ENCODE results near the gene KCNMB1.

DNA sequence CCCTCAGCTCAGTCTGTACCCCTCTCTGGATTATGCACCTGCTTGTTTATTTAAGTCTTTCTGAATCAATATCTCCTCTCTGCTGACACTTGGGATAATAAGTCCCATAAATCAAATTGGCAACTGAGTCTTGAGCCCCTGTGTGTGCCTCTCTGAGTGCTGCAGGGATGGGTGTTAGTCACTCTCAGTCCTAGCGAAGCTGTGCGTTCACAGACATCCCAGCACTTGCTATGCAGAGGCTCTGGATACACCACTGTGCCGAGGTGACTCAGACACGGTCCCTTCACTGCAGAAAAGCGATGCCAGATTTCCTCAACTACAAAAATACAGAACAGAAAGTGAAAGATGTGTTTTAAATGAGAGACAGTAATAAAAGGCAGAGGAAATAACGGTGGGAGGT, 4.1 kb upstream of the KCNMB1 start:
- TF ChIP-seq CTCF (IDR thresholded peaks at IDR 0.05) = no peak
- no peak for TF ChIP-seq EZH2 (IDR thresholded peaks at IDR 0.05; ENCODE audit: borderline replicate concordance, insufficient read depth, low read depth, low read length, poor library complexity, severe bottlenecking)

Measured in B cell (primary cell).